NT2/D1 (cell line): ENCODE results near the gene TMED8.

Experiments used
- DNase-seq: peaks from one replicate; pipeline ENCODE4 v3.0.0-alpha.2; 2011; ENCODE audit warnings: low read depth, low spot score
- H3K27me3 ChIP-seq: 2 replicates; pipeline ENCODE4 v1.6.0; 2011; ENCODE audit warnings: mild to moderate bottlenecking; ENCODE audit not compliant: insufficient read length, insufficient read depth
- H3K36me3 ChIP-seq: 2 replicates; pipeline ENCODE4 v1.6.1; 2011; ENCODE audit warnings: mild to moderate bottlenecking, low read length, mixed read lengths; ENCODE audit not compliant: insufficient read depth, insufficient read length
- H3K4me1 ChIP-seq: 2 replicates; pipeline ENCODE4 v1.5.1; 2011; ENCODE audit not compliant: insufficient read depth, insufficient read length
- H3K4me3 ChIP-seq: 2 replicates; pipeline ENCODE4 v1.5.1; 2011; ENCODE audit warnings: low read depth; ENCODE audit not compliant: insufficient read length
- H3K9ac ChIP-seq: 2 replicates; pipeline ENCODE4 v1.6.0; 2011; ENCODE audit warnings: low read depth; ENCODE audit not compliant: insufficient read length
- H3K9me3 ChIP-seq: 2 replicates; pipeline ENCODE4 v1.5.1; 2011; ENCODE audit warnings: mild to moderate bottlenecking, low read length; ENCODE audit not compliant: insufficient read depth
- SUZ12 ChIP-seq: IDR thresholded peaks from 2 replicates; pipeline ENCODE4 v1.6.1; 2011; ENCODE audit not compliant: insufficient read length, insufficient read depth; ENCODE audit errors: extremely low read depth
- YY1 ChIP-seq: IDR thresholded peaks from 2 replicates; pipeline ENCODE4 v1.6.1; 2011; ENCODE audit not compliant: insufficient read length, insufficient read depth
- ZNF274 ChIP-seq: IDR thresholded peaks from 2 replicates; pipeline ENCODE4 v1.6.1; 2011; ENCODE audit warnings: mild to moderate bottlenecking, low read depth, low read length

TMED8 gene

DNA sequence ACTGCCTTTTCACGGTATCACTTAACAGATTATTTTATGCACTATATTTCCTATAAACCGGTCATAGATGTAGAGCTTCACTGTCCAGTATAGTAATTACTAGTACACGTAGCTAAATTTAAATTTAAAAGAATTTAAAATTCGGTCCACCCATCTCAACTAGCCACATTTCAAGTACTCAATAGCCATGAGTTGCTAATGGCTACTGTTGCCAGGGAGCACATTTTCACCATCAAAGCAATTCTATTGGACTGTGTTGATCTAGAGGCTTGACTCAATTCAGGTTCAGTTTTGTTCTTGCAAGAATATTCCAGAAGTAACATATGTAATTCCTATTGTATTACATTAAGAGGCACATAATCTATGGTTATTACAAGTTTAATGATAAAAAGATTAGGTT lies 20.0 kb downstream of the TMED8 start:
- Histone ChIP-seq H3K4me1 (no peaks in the 10 kb centered on the region), H3K27me3 (no peaks in the 10 kb centered on the region), H3K36me3 (no peaks in the 10 kb centered on the region), H3K4me3 (no peak overlapping the region), H3K9ac (no peak overlapping the region), H3K9me3 (no peaks in the 10 kb centered on the region)
- DNase-seq: no peak
- TF ChIP-seq YY1 (no peak), ZNF274 (no peak), SUZ12 (no peak)

DNA sequence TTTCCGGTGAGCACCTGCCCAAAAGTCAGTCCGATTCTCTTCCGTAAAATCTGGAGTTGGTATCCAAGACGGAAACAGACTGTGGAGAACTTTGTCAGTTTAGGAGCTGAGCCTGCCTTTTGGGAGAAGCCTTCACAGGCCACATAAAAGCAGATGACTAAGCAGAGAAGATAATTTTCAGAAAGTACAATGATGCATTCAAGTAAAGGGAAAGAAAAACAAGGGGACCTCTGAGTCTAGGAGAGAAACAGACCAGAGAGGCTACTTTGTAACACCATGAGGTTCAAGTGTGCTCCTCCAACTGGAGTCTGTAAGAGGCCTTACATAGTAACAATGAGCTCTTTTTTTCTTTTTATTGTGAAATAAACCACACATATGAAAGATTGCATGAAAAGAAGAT lies 21.1 kb downstream of the TMED8 start:
- Histone ChIP-seq H3K4me1 (no peaks in the 10 kb centered on the region), H3K4me3 (no peak overlapping the region), H3K9ac (no peak overlapping the region), H3K9me3 (no peaks in the 10 kb centered on the region), H3K27me3 (no peaks in the 10 kb centered on the region), H3K36me3 (no peaks in the 10 kb centered on the region)
- TF ChIP-seq ZNF274 (no peak), YY1 (no peak), SUZ12 (no peak)
- no peak for DNase-seq

DNA sequence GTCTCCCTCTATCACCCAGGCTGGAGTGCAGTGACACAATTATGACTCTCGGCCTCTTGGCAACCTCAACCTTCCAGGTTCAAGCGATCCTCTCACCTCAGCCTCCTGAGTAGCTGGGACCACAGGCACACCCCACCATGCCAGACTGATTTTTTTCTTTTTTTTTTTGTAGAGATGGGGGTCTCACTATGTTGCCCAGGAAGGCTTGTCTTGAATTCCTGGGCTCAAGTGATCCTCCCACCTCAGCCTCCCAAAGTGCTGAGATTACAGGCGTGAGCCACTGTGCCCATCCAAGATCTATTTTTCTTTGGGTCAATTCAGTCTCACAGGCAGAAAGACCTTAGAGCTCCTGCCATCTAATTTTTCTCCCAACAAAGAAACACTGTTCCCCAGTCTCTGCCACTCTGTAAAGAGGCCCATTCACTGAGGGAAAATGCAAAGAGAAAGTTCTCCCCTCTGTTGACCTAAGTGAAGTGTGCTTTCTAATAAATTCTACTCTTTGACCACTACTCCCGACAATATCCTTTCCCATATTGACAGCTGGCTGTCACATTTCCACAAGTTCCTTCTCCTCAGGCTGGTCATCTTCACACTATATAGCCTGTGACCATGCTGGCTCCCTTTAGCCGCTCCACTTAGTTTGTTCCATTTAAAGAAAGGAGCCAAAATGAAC lies 23.3 kb downstream of the TMED8 start:
- no peaks in the 10 kb centered on the region for H3K4me1 ChIP-seq
- H3K27me3 ChIP-seq: no peaks in the 10 kb centered on the region
- H3K9me3 ChIP-seq: no peaks in the 10 kb centered on the region
- H3K4me3 ChIP-seq: no peak overlapping the region
- H3K36me3 ChIP-seq: peaks cover 2% of the 10 kb centered on the region
- TF ChIP-seq SUZ12 (no peak), YY1 (no peak), ZNF274 (no peak)
- DNase-seq: no peak
- no peak overlapping the region for H3K9ac ChIP-seq

DNA sequence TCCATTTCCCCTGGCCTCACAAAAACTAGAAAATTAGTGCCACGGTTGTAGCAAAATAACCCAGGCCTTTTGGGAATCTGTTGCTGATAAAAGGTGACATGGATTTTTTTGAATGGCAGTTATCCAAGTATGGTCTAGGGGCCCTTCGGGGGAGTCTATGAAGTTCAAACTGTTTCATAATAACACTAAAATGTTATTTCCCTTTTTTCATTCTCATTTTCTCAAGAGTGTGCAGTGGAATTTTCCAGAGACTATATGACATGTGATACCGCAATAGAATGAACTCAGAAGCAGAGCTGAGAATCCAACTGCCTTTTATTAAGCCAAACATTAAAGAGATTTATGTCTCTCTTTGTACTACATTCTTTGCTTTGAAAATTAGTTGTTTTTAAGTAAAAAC lies 29.1 kb downstream of the TMED8 start:
- Histone ChIP-seq H3K4me1 (no peaks in the 10 kb centered on the region), H3K36me3 (peaks cover 6% of the 10 kb centered on the region), H3K9me3 (no peaks in the 10 kb centered on the region), H3K4me3 (no peak overlapping the region), H3K27me3 (no peaks in the 10 kb centered on the region), H3K9ac (no peak overlapping the region)
- no peak for DNase-seq
- TF ChIP-seq YY1: no peak

DNA sequence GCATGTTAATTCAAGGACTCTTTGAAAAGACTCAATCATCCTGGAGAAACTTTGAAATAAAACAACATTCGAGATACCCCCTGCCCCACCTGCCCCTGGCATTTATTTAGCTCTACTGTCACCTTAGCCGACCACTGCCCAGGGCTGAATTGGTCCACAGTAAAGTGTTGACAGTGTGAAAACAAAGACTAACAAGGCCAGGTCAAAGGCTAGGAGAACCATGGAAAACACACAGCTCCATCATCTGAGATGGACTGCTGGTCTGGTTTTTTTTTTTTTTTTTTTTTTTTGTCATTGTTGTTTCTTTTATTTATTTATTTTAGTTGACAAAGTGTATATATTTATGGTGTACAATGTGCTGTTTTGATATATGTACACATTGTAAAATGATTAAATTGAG lies 30.4 kb downstream of the TMED8 start:
- H3K9me3 ChIP-seq: no peaks in the 10 kb centered on the region
- H3K4me3 ChIP-seq: no peak overlapping the region
- peaks cover 10% of the 10 kb centered on the region for H3K36me3 ChIP-seq
- H3K9ac ChIP-seq: no peak overlapping the region
- no peak for DNase-seq
- H3K4me1 ChIP-seq: no peaks in the 10 kb centered on the region
- H3K27me3 ChIP-seq: no peaks in the 10 kb centered on the region
- no peak for TF ChIP-seq ZNF274
- no peak for TF ChIP-seq YY1
- TF ChIP-seq SUZ12: no peak

DNA sequence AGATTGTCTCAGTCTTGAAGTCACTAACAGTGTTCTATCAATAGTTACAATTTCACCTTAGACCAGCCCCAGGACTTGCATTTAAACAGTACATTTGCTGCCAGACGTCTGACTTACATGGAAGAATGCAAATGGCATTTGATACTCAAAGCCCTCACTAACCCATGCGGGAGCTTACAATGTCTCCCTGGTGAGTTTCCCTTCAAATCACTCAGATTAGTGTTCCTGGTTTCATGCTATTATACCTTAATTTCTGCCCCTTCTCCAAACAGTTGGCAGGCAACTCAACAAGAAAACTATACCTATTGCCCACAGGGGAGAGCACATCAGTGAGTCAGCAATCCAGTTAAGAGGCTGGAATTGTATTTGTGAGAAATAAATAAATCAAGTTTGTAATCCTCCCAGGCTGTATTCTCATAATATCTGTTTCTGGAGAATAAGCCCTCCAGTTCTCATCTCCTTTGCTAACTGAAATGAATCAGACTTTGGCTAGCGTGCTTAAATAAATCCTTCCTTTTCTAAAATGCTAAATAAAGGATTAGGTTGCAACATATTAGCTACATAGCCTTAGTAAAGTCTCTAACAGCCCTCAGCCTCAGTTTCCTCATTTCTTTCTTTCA lies 32.4 kb downstream of the TMED8 start:
- no peak overlapping the region for H3K9ac ChIP-seq
- TF ChIP-seq ZNF274: no peak
- no peak for TF ChIP-seq YY1
- TF ChIP-seq SUZ12: no peak
- DNase-seq: no peak
- H3K36me3 ChIP-seq: peaks cover 21% of the 10 kb centered on the region
- H3K4me3 ChIP-seq: no peak overlapping the region
- H3K27me3 ChIP-seq: no peaks in the 10 kb centered on the region
- H3K9me3 ChIP-seq: no peaks in the 10 kb centered on the region
- no peaks in the 10 kb centered on the region for H3K4me1 ChIP-seq

DNA sequence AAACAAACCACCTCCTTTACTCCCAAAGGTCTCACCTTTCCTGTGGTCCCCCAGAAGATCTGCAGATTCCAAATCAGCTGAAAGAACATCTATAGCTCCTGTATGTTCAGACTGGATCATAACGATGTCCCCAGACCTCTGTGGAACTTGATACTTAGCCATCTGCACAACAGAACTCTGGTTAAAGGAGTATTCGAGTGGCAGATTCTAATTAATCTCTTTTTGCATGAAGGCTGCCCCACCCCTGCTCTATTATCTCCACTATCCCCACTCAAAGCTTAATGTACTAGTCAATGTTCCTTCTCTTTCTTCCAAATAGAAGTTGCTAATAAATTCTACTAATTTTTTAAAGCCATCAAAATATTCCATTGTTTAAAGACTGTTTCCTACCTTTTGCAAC lies 33.2 kb downstream of the TMED8 start:
- no peaks in the 10 kb centered on the region for H3K27me3 ChIP-seq
- peaks cover 21% of the 10 kb centered on the region for H3K36me3 ChIP-seq
- no peak overlapping the region for H3K9ac ChIP-seq
- no peak overlapping the region for H3K4me3 ChIP-seq
- DNase-seq: no peak
- H3K9me3 ChIP-seq: no peaks in the 10 kb centered on the region
- TF ChIP-seq YY1 (no peak), ZNF274 (no peak), SUZ12 (no peak)
- H3K4me1 ChIP-seq: no peaks in the 10 kb centered on the region

DNA sequence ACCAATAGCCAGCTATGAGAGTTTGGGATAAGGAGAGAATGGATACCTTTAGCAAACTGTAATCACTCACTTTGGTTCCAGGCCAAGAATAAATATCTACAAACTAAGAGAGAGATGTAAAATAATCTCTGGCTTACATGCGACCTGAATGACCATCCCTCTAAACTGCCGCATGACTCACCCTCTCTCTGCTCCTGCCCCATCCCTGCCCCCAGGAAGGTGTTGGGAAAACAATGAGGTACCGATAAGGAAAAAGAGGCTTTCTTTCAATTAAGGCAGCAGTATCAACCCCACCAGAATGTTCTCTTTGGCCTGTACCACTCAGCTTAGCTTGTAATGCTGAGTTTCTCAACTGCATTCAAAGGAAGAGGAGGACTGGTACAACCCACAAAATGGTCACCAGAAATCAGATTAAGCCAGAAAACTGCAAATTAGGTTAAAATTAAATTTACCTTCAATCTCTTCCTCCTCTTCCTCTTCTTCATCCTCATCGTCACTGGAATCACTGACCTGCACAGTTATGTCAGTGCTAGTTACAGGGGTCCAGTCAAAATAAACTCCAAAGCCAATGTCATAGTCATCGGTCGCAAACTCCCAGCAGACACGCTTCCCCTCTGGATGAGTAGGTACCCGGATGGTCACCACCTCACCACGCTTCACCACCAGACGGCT lies 34.0 kb downstream of the TMED8 start:
- Histone ChIP-seq H3K36me3 (peaks cover 21% of the 10 kb centered on the region), H3K4me3 (no peak overlapping the region), H3K27me3 (no peaks in the 10 kb centered on the region), H3K9ac (no peak overlapping the region), H3K9me3 (no peaks in the 10 kb centered on the region), H3K4me1 (no peaks in the 10 kb centered on the region)
- TF ChIP-seq SUZ12 (no peak), YY1 (no peak), ZNF274 (no peak)
- no peak for DNase-seq
